Measurements from ENCODE around the gene PRKN.

Gene PRKN

DNA sequence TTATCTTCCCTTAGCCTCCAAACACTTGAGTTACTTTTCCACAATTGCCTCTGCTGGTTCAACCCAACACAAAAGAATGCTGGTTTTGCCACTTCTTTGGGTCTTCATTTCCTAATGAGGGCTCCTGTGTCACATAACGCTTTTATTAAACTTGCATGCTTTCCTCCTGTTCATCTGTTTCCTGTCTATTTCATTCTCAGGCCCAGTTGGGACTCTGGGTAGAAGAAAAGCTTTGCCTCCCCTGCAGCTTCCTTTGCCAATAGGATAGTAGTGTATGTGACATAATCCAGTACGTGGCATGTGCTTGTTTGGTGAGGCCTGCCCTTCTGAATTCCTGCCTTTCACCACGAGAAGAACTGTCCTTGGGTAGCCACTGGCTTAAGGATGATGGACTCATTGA lies 924.4 kb downstream of the PRKN start:
- in situ Hi-C loops (cut with HindIII; ENCODE audit: low sequenced_read_pairs), result no loop called here
- no peak overlapping the region for H3K4me3 ChIP-seq (ENCODE audit: low read depth, low read length)
- TF ChIP-seq, protein P1, sequence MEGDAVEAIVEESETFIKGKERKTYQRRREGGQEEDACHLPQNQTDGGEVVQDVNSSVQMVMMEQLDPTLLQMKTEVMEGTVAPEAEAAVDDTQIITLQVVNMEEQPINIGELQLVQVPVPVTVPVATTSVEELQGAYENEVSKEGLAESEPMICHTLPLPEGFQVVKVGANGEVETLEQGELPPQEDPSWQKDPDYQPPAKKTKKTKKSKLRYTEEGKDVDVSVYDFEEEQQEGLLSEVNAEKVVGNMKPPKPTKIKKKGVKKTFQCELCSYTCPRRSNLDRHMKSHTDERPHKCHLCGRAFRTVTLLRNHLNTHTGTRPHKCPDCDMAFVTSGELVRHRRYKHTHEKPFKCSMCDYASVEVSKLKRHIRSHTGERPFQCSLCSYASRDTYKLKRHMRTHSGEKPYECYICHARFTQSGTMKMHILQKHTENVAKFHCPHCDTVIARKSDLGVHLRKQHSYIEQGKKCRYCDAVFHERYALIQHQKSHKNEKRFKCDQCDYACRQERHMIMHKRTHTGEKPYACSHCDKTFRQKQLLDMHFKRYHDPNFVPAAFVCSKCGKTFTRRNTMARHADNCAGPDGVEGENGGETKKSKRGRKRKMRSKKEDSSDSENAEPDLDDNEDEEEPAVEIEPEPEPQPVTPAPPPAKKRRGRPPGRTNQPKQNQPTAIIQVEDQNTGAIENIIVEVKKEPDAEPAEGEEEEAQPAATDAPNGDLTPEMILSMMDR (IDR thresholded peaks at IDR 0.05; ENCODE audit: low read depth, low read length), result no peak
- no peak for DNase-seq (ENCODE audit: low read depth, low spot score)

DNA sequence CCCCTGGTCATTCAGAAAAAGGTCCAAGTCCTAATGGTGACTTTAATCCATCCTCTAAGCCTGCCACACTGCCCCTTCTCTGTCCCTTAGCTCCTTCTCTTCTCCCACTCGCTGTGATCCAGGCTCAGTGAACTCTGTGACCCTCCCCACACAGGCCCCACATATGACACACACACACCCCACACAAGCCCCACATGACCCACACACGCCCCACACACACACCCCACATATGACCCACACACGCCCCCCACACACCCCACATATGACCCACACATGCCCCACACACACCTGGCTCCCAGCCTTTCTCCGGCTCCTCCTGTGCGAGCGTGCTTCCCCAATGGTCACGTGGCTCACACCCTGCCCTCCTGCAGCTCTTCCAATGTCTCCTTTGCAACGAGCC lies 925.3 kb downstream of the PRKN start:
- DNase-seq (ENCODE audit: low read depth, low spot score), result no peak
- H3K4me3 ChIP-seq (ENCODE audit: low read depth, low read length), result no peak overlapping the region
- TF ChIP-seq, protein P1 (IDR thresholded peaks at IDR 0.05; ENCODE audit: low read depth, low read length), result no peak
- in situ Hi-C loops (cut with HindIII; ENCODE audit: low sequenced_read_pairs), result no loop called here

DNA sequence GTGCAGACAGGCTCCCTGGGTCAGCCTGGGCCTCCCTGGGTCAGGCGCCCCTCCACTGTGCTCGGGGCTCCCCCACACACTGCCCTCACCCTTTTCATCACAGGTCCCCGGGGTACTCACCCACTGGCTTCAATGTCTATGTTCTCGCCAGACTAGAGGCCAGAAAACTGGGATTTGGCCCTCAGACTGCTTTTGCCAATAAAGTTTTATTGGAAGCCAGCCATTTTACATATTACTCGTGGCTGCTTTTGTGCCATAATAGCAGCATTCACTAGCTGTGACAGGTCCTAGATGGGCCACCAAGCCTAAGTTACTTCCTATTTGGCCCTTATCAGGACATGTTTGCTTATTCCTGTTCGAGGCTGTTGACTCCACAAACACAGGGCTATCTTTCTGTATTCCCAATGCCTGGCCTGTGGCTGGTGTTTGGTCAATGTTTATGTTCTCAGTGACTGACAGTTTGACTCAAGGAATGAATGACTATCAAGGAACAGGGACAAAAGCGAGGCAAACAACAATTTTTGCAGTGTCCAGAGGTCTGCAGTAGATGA lies 928.6 kb downstream of the PRKN start:
- no peak overlapping the region for H3K4me3 ChIP-seq (ENCODE audit: low read depth, low read length)
- TF ChIP-seq, protein P1 (IDR thresholded peaks at IDR 0.05; ENCODE audit: low read depth, low read length), result no peak
- DNase-seq (ENCODE audit: low read depth, low spot score), result no peak
- in situ Hi-C loops (cut with HindIII; ENCODE audit: low sequenced_read_pairs), result no loop called here

DNA sequence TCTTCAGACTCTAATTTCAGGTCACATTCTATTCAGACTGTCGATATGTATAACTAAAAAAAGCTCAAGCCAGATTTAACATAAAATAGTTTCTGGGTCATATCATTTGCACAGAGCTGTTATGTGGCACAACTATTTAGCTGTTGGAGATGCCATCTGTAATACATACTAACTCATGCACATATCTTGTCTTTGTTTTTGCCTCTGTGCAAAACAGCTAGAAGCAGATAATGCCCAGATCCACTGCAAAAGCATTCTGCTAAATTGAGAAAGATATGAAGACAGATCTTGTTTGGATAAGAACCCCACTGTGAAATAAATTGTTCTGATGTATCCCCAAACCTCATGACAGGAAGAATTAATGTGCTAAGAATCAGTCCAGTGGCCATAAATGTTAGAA lies 930.9 kb downstream of the PRKN start:
- TF ChIP-seq, protein P1 (IDR thresholded peaks at IDR 0.05; ENCODE audit: low read depth, low read length), result no peak
- H3K4me3 ChIP-seq (ENCODE audit: low read depth, low read length), result no peak overlapping the region
- in situ Hi-C loops (cut with HindIII; ENCODE audit: low sequenced_read_pairs), result no loop called here
- DNase-seq (ENCODE audit: low read depth, low spot score), result no peak

DNA sequence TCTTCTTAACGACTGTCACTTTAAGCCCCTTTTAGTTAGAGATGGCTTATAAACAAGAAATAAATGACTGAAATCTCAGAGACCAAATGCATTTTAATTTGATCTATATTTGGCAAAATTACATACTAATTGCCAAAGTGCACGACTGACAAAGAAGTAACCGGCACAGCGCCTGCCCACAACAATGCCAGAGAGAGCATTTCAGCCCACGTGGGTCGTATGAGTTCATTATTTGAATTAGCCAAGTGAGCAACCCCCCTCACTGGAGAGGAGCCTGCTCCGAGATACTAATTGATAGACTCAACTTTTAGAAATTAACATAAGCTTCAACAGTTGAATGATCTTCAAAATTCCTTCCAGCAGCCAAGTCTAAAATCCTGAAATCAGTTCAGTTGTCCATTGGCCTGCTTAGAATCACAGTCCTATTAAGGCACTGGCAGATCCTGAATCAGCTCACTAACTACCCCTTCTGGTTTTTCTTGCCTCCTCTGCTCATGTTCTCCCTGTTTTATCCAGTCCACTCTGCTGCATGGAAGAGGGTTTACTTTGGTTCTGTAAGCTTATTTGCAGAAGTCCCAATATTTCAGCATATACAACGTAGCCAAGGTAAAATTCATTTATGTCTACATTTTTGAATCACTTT lies 934.6 kb downstream of the PRKN start:
- DNase-seq (ENCODE audit: low read depth, low spot score), result no peak
- TF ChIP-seq, protein P1 (IDR thresholded peaks at IDR 0.05; ENCODE audit: low read depth, low read length), result no peak
- in situ Hi-C loops (cut with HindIII; ENCODE audit: low sequenced_read_pairs), result no loop called here
- no peak overlapping the region for H3K4me3 ChIP-seq (ENCODE audit: low read depth, low read length)

DNA sequence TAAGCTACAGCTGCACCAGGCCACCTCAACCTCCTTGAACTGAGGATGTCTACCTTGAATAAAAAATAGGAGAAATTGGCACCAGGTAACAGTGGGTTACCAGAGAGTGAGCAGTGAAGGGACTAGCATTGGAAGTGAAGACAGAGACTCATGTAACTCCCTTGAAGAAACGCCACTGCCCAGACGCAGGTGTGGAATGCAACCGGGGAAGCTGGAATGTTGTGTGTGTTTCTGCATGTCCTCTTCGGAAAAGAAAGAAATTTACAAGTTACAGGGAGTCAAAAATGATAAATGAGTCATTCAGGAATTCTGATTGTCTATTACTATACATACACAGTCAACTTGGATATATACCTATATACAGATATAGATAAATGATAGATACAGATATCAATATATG lies 939.0 kb downstream of the PRKN start:
- TF ChIP-seq, protein P1 (IDR thresholded peaks at IDR 0.05; ENCODE audit: low read depth, low read length), result no peak
- no peak overlapping the region for H3K4me3 ChIP-seq (ENCODE audit: low read depth, low read length)
- no peak for DNase-seq (ENCODE audit: low read depth, low spot score)
- in situ Hi-C loops (cut with HindIII; ENCODE audit: low sequenced_read_pairs), result no loop called here

All from astrocyte of the spinal cord (primary cell).